ENCODE results near the gene TNRC18.

TNRC18 gene

DNA sequence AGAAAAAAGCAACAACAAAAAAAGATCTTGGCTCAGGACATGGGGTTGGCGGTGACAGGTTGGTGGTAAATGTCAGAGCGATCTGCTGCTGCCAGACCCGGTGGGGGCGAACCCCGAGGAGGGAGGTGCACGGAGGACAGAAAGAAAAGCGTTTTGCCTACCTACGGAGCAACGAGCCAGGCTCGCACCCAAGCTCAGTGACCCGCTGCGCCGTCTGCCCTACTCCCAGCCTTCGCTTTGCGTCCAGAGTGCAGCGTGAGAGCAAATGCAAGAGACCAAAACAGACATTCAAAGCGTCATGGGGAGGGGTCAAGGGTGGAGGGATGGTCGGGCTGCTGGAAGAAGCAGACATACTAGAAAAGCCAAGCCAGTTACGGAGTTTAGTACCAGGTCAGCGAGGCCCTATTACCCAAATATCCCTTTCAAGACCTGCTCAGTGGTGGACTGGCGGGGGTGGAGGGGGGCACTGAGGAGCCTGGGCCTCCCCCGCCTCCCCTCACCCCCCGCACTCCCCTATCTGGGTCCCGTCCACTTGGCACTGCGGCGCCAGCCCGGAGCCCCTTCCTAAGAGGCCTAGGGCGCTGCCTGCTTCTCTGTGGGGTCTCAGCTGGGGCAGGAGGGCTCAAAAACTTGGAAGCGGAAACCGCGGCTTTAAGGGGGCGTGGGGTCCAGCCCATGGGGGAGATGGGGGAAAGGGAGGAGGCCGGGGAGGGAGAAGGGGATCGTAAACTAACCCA lies 74.0 kb downstream of the TNRC18 start:
- no peak overlapping the region for H3K27ac ChIP-seq
- TF ChIP-seq, protein P1, sequence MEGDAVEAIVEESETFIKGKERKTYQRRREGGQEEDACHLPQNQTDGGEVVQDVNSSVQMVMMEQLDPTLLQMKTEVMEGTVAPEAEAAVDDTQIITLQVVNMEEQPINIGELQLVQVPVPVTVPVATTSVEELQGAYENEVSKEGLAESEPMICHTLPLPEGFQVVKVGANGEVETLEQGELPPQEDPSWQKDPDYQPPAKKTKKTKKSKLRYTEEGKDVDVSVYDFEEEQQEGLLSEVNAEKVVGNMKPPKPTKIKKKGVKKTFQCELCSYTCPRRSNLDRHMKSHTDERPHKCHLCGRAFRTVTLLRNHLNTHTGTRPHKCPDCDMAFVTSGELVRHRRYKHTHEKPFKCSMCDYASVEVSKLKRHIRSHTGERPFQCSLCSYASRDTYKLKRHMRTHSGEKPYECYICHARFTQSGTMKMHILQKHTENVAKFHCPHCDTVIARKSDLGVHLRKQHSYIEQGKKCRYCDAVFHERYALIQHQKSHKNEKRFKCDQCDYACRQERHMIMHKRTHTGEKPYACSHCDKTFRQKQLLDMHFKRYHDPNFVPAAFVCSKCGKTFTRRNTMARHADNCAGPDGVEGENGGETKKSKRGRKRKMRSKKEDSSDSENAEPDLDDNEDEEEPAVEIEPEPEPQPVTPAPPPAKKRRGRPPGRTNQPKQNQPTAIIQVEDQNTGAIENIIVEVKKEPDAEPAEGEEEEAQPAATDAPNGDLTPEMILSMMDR (conservative IDR thresholded peaks at IDR 0.05) = no peak

DNA sequence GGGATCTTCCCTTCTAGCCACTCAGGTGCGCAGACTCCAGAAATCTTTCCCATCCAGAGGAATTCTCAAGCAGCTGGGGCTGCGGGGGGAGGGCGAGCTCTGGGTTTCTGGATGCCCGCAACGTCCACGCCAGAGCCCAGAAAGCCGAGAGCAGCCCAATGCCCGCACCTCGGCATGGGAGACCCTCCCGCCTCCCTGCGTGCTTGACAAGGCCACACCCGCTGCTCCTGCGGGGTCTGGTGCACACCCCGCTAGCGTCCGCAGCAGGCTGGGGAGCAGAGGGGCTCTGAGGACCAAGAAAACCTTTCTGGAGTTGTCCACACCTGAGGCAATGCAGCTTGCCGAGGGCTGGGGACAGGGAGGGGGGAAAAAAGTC lies 74.6 kb downstream of the TNRC18 start:
- H3K27ac ChIP-seq = no peak overlapping the region
- TF ChIP-seq, protein P1 (conservative IDR thresholded peaks at IDR 0.05) = no peak

DNA sequence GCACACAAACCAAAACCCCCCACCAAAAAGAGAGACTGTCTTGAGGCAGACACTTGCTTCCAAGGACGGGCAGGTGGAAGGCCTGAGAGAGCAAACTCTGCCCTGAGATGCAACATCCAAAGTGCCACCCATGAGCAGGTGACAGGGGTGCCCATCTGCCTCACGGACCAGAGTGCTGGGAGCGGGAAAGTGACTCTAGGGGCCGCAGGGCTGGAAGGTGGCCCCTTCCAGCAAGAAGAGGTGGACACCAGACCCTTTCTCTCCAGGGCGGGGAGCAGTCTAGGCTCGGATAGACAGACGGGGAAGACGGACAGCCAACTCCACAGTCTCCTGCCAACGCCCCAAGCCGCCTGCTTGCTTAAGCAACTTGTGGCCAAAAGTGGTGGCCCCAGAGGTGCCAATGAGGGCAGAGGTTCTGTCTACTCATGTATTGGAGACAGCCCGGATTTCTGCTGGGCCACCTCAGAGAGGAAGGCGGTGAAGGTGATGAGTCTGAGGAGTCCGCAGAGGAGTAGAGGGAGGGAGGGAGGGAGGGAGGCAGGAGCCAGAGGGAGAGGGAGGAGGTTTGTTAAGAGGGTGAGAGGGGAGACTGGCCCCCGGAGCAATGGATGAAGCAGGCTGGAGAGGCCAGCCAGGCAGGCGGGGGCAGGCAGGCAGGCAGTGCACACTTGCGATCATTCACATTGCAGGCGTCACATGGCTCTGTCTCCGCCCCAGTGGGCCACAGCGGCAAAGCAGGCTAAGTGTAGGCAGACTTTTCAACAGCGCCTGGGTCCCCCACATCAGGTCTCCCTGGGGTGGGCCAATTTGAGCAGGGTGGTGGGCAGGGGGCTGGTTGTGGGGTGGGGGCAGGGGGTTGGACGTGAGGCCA lies 75.3 kb downstream of the TNRC18 start:
- TF ChIP-seq, protein P1 (conservative IDR thresholded peaks at IDR 0.05) = no peak
- H3K27ac ChIP-seq = no peak overlapping the region

DNA sequence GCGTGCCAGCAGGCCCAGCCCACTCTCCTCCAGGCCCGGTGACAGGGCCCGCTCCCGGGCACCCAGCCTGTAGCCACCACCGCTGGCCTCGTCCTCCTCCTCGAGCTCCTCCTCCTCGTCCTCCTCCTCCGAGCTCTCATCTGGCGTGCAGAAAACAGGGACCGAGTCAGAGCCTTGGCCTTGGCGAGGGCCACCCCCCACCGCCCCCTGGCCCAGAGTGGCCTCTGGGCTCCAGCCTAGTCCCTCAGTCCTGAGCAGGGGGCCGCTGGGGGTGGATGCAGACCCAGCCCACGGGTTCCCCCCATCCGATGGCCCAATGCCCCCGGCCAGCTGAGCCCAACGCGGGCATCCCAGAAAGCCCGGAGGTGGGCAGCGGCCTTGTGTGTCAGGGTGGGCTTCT lies 78.0 kb downstream of the TNRC18 start:
- no peak overlapping the region for H3K27ac ChIP-seq
- TF ChIP-seq, protein P1 (conservative IDR thresholded peaks at IDR 0.05) = no peak

DNA sequence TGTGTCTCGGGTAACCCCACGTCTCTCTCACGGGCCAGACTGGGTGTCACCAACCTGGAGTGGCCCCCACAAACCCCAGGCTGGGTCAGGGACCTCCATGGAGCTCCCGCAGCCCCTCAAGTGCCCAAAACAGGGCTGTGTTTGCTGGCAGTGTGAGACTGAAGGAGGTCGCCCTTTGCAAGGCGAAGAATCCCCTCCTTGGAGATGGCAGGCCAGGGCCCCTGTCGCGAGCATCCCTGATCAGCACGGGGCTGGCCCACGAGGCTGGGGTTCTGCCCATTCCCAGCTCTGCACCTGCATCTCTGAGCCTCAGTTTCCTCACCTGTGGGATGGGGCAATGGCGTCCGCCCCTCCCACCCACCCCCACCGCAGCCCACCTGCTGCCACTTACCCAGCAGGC lies 78.5 kb downstream of the TNRC18 start:
- TF ChIP-seq, protein P1 (conservative IDR thresholded peaks at IDR 0.05) = no peak
- no peak overlapping the region for H3K27ac ChIP-seq

DNA sequence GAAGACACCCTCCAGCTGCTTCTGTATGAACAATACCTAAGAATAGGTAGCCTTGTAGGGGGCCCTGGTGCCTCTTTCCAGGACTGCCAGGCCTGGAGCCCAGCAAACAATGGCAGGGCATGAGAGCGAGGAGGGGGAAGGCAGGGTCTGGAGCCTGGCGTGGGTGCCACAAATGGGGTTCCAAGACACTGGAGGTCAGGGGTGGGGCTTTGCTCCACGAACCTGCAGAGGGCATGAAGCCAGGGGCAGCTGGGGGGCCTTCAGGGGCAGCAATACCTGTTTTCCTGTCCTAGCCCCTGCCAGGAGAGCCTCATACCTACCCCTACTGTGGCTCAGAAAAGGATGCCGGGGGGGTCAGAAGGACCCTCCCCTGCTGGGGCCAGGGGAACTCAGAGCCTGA lies 79.3 kb downstream of the TNRC18 start:
- TF ChIP-seq, protein P1 (conservative IDR thresholded peaks at IDR 0.05) = no peak
- no peak overlapping the region for H3K27ac ChIP-seq

DNA sequence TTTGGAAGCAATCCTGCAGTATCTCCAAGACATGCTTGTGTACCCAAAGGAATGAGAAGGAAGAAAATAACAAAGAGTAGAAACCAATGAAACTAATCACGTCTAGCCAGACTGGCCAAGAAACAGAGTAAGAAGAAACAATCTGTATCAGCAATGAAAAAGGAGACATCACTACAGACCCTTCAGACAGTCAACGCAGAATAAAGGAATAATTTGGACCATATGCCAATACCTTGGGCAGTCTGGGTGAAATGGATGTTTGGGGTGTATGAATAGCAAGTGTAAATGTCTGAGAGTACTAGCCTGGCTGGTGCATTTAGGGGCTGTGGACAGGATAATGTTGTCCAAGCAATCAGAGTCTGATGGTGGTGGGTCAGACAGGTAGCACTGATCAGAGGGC lies 79.8 kb downstream of the TNRC18 start:
- TF ChIP-seq, protein P1 (conservative IDR thresholded peaks at IDR 0.05) = no peak
- no peak overlapping the region for H3K27ac ChIP-seq

All from VCaP (cell line).